K562 (cell line): ENCODE measurements around the gene ZDHHC14.

ENCODE experiments used
- FOXJ3 ChIP-seq: sonication (generic); formaldehyde crosslinking; IDR thresholded peaks from 2 replicates; pipeline ENCODE4 v1.4.0; 2020; ENCODE audit warnings: mild to moderate bottlenecking, missing genetic modification reagents
- ILF3 ChIP-seq: fragments of 450-650 bp; IDR thresholded peaks from 2 replicates; pipeline ENCODE4 v1.6.1; 2018; ENCODE audit warnings: antibody characterized with exemption, mild to moderate bottlenecking, moderate library complexity, borderline replicate concordance

DNA sequence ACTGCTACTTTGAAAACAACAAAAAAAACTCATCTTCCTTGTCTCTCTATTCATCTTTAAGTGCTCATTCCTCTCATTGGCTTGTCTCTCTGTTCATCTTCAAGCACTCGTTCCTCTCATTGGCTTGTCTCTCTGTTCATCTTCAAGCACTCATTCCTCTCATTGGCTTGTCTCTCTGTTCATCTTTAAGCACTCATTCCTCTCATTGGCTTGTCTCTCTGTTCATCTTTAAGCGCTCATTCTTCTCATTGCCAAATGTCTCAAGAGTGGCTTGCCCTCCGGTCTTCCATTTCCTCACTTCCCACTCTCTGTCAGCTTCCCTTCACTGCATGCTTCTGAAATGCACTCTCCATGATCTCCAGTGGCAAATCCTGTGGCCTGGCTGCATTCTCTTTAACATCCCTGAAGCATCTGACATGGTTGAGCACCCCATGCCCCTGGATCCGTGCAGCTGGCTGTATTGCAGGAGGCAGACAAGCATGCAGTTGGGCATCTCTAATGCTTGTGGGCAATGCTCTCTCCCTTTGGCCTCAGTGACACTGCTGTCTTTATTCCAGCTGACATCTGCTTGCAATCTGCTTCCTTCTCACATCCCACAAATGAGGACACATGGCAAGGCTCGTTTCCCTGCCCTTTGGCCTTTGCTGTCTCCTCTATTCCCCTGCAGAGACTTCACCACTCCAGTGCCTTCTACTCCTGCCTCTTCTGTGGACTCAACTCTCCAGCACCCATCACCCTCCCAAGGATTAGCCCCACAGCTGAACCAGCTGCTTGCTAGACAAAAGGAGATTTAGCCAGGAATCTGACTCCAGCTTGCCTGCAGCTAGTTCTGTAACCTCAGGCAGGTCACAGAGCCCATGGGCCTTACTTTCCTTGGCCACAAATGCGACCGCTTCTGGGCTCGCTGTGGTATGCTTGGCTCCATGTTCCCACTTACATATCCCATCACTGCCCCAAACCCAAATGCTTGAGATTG lies 298.9 kb downstream of the ZDHHC14 start:
- TF ChIP-seq FOXJ3 (CRISPR knock-in tag): no peak
- TF ChIP-seq ILF3: no peak
